ENCODE data around the gene EP300.
"Not testable (repeated sequence)": the region's sequence is repeated elsewhere in the genome, so short reads cannot be mapped to it uniquely, and the experiment has no call there.

Gene EP300

DNA sequence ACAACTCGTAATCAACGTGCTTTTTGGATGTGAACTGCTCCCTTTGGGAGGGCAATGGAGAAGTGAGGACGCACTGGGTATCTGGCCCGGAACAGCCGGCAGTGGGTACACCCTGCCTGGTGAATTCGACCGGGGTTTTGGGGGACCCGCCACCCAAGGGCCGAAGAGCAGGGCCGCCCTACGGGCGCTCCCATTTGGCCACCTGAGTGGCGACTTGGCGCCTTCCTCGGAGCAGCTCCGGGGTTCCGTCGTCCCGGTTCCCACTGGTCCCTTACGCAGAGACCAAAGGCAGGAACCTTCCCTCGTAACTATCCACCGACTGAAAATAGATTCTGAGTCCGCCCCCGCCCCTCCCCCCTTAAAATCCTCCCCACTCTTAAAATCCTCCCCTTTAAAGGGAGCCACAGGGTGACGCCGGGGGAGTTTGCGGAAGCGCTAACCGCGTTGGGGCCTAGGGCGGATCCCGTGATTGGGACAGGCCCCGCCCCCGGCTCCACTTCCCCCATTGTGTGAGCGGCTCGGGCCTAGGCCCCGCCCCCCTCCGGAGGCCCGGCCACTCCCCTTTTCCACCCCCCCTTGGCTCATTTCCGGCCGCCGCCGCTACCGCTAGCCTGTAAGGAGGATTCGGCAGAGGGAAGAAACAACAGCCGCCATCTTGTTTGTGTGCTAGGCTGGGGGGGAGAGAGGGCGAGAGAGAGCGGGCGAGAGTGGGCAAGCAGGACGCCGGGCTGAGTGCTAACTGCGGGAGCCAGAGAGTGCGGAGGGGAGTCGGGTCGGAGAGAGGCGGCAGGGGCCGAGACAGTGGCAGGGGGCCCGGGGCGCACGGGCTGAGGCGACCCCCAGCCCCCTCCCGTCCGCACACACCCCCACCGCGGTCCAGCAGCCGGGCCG lies 1.0 kb upstream of the EP300 start:
- DNase-seq = peak; percentile 98

DNA sequence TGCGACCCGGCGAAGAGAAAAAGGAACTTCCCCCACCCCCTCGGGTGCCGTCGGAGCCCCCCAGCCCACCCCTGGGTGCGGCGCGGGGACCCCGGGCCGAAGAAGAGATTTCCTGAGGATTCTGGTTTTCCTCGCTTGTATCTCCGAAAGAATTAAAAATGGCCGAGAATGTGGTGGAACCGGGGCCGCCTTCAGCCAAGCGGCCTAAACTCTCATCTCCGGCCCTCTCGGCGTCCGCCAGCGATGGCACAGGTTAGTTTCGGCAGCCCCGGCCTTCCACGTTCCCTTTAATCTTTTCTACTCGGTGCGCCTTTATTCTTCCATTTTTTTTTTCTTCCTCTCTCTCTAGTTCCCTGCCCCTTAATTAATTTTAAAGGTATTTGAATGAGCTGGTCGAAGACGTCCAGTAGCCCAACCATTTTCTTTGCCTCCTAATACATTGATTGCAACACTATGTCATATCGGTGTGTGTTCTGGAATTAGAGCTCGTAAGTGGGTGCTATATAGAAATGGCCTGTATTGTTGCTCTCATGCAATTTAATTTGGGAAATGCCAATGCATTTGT lies 537 bp downstream of the EP300 start:
- peak; percentile 19 for DNase-seq

DNA sequence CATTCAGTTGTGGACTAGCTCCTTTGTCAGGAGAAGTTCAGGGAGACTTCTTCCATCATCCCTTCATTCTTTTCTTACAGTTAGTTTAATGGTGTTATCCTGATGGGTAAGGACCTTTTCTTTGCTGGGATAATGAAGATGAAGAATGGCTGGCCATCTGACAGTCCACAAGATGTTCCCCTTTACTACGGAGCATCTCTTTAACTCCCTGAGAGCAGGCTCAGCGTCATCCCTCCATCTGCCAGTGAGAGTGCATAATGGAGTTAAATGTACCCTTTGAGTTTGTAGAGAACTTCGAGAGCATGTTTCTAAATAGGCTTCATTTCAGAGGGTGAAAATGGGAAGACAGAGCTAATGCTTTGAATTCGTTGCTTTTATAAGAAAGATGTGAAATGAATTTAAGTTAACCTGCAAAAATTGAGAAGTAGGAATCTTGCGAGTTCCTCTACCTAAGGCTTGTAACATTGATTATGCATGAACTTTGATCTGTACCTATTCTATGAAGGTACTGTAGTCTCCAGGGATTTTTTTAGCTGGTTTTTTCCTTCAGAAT lies 1.7 kb downstream of the EP300 start:
- DNase-seq = peak; percentile 24

DNA sequence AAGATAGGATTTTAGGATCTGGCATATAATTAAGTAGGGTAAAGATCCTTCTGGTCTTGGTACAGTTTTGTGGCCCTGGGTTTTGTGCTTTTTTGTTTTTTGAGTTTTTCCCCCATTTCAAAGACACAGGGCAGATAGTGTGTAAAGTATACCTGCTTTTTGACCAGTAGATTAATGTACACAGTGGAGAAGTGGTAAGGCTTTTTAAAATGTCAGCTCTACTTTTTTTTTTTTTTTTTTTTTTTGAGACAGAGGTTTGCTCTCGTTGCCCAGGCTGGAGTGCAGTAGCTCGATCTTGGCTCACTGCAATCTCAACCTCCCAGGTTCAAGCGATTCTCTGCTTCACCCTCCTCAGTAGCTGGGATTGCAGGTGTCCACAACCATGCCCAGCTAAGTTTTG lies 4.0 kb downstream of the EP300 start:
- no peak for DNase-seq

DNA sequence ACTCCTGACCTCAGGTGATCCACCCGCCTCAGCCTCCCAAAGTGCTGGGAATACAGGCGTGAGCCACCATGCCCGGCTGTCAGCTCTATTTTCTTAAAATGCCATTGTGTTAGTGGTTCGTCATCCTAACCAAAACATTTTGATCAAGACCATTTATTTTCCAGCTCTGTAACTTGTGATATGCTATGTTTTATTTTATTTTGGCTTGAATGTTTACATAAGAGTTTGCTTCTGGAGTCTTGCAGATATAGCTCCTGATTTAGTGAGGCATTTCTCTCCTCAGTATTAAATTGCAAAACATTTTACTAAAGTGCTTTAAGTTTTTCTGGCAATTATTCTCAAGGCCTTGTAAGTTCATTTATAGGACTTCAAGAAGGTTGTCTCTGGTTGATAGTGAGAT lies 4.4 kb downstream of the EP300 start:
- DNase-seq = no peak

DNA sequence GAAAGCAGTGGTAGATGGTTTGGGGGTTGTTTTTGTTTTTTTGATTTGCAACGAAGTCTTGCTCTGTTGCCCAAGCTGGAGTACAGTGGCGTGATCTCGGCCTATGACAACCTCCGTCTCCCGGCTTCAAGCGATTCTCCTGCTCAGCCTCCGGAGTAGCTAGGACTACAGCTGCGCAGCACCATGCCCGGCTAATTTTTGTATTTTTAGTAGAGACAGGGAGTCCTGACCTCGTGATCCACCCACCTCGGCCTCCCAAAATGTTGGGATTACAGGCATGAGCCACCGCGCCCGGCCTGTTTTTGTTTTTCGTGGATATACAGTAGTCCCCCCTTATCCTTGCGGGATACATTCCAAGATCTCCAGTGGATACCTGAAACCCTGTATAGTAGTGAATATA lies 6.6 kb downstream of the EP300 start:
- no peak for DNase-seq

DNA sequence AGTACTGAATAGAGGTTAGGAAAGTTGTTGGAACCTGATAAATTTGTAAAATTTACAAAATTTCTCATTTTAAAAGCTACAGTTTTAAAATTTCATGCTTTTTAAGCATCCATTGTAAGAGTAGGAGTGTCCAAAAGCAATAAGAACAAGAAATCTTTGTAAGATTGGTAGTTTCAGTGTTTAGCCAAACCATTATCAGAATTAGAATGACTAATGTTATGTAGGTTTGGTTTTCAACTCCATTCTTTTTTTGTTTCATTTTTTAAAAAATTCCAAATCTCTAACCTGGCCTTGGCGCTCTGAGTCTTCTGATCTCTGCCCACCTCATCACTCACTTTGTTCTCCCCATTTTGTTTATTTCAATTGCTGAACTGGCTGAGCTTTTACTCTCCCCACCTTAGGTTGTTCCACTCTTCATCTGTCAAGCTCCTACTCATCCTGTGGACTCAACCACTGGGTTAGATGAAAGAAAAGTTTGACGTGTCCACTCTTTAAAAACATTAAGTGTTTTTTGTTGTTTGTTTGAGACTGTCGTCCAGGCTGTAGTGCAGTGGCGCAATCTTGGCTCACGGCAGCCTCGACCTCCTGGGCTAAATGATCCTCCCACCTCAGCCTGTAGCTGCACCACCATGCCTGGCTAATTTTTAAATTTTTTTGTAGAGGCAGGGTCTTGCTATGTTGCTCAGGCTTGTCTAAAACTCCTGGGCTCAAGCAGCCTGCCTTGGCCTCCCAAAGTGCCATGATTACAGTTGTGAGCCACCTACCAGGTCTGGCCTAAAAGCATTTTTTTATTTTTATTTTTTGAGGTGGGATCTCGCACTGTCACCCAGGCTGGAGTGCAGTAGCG lies 14.0 kb downstream of the EP300 start:
- DNase-seq = no peak

DNA sequence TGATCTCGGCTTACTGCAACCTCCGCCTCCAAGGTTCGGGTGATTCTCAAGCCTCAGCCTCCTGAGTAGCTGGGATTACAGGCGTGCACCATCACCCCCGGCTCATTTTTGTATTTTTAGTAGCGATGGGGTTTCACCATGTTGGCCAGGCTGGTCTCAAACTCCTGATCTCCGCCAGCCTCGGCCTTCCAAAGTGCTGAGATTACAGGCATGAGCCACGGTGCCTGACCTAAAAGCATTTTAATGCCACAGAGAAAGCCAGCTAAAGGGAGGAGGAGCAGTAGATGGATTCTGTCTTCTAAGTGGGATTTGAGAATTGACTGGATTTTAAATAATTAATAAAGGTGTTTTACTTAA lies 14.6 kb downstream of the EP300 start:
- DNase-seq = not testable (repeated sequence)

DNA sequence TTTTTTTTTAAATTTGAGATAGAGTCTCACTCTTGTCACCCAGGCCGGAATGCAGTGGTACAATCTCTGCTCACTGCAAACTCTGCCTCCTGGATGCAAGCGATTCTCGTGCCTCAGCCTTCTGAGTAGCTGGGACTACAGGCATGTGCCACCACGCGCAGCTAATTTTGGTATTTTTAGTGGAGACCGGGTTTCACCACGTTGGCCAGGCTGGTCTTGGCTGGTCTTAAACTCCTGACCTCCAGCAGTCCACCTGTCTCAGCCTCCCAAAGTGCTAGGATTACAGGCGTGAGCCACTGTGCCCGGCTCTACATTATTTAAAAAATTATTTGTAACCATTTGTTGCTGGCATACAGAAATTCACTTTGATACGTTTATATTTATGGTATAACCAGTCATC lies 18.6 kb downstream of the EP300 start:
- no peak for DNase-seq

DNA sequence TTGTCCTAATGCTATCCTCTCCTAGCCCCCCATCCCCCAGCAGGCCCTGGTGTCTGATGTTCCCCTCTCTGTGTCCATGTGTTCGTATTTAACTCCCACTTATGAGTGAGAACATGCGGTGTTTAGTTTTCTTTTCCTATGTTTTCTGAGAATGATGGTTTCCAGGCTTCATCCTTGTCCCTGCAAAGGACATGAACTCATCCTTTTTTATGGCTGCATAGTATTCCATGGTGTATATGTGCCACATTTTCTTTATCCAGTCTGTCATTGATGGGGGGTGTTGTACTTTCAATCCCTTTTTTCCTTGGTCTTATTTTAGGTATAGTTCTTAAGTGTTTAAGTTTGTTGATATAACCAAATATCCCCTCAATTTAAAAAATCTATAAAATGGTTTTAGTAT lies 23.9 kb downstream of the EP300 start:
- no peak for DNase-seq

DNA sequence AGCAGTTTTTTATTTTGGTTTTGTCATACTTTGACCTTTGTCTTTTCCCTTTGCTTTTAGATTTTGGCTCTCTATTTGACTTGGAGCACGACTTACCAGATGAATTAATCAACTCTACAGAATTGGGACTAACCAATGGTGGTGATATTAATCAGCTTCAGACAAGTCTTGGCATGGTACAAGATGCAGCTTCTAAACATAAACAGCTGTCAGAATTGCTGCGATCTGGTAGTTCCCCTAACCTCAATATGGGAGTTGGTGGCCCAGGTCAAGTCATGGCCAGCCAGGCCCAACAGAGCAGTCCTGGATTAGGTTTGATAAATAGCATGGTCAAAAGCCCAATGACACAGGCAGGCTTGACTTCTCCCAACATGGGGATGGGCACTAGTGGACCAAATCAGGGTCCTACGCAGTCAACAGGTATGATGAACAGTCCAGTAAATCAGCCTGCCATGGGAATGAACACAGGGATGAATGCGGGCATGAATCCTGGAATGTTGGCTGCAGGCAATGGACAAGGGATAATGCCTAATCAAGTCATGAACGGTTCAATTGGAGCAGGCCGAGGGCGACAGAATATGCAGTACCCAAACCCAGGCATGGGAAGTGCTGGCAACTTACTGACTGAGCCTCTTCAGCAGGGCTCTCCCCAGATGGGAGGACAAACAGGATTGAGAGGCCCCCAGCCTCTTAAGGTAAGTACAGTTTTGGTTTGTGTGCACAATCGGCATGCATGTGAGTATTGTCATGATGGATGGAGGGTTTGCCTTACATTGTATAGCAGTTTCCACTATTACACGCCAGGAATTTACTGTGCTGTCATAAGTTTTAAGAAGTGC lies 25.0 kb downstream of the EP300 start:
- DNase-seq = no peak

DNA sequence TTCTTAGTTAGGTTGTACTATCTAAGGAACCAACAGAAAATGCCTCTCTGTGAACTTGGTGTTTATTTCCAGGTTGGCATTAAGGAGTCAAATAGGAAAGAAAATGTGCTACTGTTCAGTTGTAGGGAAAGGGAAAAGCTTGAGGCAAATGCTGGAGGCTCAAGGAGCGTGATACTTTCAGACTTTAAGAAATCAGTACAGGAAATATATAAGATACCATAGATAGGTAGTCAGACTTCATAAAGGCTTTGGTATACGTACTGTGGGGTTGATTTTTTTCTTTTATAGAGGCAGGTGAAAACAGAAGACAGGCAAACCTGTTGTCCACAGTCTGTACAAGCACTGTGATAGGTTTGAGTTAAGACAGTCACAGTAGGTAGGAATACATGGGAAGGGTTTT lies 30.8 kb downstream of the EP300 start:
- DNase-seq = no peak

DNA sequence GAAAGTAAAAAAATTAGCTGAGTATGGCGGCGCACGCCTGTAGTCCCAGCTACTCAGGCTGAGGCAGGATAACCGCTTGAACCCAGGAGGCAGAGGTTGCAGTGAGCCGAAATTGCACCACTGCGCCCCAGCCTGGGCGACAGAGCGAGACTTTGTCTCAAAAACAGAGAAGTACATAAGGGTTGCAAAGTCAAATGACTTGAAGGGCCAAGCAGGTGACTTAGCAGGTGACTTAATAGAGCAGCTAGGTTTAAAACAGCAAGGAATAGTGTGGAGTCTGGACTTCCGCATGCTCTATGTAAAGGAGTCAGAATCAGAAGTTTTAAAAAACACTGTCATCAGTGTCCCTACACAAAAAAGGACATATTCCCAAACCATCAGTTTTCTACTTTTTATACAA lies 31.7 kb downstream of the EP300 start:
- no peak for DNase-seq

DNA sequence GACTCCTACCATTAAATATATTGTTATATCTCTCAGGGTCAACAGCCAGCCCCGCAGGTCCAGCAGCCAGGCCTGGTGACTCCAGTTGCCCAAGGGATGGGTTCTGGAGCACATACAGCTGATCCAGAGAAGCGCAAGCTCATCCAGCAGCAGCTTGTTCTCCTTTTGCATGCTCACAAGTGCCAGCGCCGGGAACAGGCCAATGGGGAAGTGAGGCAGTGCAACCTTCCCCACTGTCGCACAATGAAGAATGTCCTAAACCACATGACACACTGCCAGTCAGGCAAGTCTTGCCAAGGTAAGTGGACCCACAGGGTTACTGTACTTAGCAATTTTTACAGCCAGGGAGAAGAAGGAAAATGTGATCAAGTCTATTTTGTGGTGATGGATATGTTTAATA lies 35.1 kb downstream of the EP300 start:
- no peak for DNase-seq

DNA sequence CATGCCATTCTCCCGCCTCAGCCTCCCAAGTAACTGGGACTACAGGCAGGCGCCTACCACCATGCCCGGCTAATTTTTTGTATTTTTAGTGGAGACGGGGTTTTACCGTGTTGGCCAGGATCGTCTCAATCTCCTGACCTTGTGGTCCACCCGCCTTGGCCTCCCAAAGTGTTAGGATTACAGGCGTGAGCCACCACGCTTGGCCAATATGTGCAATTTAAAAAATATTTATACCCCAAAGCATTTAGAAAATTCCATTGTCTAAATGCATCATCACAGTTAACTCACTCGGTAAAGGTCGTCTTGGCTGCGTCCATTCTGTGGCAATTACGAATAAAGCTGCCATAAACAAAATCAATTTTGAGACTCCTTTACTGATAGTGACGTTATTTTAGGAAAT lies 36.2 kb downstream of the EP300 start:
- no peak for DNase-seq

DNA sequence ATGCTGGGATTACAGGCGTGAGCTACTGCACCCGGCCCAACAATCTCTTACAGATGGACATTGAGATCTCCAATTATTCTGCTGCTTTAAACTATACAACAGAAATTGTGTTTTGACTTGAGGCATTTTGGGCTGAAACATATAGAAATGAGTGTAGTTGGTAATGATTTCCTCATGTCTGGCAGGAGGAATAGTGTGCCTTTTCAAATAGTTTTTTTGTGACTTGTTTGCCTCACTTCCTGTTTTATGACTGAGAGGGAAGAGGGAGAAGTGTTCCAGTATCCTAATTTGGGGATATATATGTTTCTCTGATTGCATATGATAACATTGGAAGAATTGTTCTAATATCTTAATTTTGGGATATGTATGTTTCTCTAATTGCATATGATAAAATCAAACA lies 40.2 kb downstream of the EP300 start:
- DNase-seq = no peak

DNA sequence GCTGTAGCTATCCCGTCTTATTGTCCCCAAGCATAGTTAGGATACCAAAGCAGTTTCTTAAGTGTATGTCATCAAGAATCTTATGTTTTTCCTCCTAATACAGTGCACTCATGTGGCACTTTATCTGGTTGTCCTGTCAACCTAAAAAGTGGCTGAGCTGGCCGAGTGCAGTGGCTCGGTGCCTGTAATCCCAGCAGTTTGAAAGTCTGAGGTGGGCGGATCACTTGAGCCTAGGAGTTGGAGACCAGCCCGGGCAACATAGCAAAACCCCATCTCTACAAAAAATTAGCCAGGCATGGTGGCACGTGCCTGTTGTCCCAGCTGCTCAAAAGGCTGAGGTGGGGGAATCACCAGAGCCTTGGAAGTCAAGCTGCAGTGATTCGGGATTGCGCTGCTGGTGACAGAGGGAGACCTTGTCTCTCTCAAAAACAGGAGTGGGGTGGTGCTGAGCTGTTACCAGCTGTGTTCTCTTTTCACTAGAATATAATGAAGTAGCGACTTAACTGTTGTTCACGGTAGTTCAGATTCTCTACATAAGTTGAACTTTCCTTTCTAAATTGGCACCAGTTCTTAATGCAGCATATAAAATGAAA lies 48.1 kb downstream of the EP300 start:
- DNase-seq = no peak

DNA sequence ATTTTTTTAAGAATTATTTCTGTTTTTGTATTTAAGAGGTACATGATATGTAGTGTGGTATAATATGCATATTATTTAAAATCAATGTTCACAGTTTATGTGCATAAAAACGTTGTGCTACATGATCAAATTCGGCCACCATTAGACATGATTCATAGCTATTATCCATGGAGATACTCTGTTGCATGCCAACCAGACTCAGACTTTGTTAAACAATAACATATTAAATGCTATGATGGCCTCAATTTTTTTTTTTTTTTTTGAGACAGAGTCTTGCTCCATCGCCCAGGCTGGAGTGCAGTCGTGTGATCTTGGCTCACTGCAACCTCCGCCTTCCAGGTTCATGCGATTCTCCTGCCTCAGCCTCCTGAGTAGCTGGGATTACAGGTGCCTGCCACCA lies 53.5 kb downstream of the EP300 start:
- DNase-seq = not testable (repeated sequence)

DNA sequence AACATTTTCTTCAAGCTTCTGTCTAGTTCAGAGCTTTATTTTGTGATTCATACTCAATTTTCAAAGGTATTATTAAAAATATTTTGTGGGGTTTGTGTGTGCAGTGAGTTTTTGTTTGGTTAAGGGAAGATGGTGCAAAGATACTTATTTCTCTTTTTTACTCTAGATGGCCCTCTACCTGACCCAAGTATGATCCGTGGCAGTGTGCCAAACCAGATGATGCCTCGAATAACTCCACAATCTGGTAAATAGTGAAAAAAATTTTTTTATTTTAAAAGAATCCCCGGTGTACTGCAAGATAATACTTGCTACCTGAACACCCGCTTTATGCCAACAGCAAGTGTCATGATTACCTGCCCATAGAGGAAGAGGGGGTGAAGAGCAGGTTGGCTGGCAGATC lies 54.2 kb downstream of the EP300 start:
- no peak for DNase-seq

DNA sequence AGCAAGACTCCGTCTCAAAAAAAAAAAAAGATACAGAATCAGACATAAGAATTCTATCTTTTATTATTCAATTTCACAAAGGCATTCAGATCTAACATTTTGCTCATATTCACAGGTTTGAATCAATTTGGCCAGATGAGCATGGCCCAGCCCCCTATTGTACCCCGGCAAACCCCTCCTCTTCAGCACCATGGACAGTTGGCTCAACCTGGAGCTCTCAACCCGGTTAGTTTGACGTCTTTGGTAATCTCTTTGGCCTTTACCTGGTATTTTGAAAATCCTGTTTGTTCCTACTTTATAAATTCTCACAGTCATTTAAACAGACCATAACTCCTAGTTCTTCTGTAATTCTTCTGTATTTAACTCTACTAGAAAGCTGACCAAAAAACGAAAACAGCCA lies 55.3 kb downstream of the EP300 start:
- DNase-seq = no peak

DNA sequence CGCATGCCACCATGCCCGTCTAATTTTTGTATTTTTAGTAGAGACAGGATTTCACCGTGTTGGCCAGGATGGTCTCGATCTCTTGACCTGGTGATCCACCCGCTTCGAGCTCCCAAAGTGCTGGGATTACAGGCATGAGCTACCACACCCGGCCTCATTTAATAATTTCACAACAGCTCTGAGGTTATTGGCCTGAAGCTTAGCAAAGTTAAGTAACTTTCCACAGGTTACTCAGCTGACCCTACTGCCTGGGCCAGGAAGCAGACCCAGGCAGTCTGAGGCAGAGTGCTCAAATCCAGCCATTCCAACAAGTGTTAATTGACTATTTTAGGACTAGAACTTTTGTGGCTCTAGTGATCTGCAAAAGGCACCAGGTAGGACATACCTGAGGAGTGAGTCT lies 60.5 kb downstream of the EP300 start:
- DNase-seq = no peak

DNA sequence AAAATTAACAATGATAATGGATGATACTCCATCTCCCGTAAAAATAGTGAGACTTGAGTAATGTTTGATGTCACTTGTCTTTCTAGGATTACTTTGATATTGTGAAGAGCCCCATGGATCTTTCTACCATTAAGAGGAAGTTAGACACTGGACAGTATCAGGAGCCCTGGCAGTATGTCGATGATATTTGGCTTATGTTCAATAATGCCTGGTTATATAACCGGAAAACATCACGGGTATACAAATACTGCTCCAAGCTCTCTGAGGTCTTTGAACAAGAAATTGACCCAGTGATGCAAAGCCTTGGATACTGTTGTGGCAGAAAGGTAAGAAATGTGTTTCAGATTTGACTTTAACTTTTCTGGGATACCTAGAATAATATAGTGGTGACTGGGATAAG lies 64.7 kb downstream of the EP300 start:
- DNase-seq = no peak
